ENCODE measurements around the gene CH25H. TPM values are rescaled to one million over a fixed set of nuclear protein-coding genes. Genes with fewer than 3 reads are reported as not detected.
"Not testable (repeated sequence)": the region's sequence is repeated elsewhere in the genome, so short reads cannot be mapped to it uniquely, and the experiment has no call there.

The CH25H gene
- total RNA-seq, 1 experiment from 2014 or later, result 0.10 TPM

DNA sequence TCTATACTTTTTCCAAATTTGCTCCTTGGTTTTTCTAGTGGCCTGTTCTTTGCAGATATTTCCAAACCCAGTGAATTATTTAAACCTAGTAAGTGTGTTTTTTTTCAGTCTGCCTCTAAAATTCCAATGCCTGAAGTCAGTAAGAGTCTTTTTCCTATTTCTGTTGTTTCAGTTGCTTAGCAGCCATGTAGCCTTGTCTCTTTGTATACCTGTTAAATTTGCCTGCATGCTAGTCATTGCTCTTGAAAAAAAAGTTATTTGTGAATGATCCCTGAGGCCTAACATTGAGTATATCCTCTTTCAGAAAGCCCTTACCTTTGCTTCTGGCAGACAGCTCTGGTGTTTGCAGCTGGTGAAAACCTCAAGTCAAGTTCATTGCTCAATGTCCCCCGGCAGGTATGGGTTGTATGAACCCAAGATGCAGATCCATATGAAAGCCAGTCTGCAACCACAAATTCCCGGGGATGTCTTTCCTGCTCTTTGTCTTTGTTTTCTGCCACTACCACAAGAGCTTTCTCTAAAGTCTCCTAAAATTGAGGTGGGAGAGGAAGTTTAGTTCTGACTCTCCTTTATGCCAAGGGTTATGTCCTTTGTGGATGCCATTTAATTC, 35.7 kb downstream of the CH25H start:
- ChIA-PET POLR2A (no interaction called here), CTCF (no interaction called here)
- peaks cover 6% of the 10 kb centered on the region for H3K27me3 ChIP-seq (ENCODE audit: control insufficient read depth, insufficient read depth, low read length)
- DNase-seq (ENCODE audit: low read depth, low spot score) (no peak), ATAC-seq (no peak)
- TF ChIP-seq SIN3A (IDR thresholded peaks at IDR 0.05; ENCODE audit: borderline replicate concordance, insufficient read depth, low read depth, low read length), result no peak
- TF ChIP-seq TCF7L2 (IDR thresholded peaks at IDR 0.05; ENCODE audit: low read depth, low read length), result no peak
- TF ChIP-seq, protein P1, sequence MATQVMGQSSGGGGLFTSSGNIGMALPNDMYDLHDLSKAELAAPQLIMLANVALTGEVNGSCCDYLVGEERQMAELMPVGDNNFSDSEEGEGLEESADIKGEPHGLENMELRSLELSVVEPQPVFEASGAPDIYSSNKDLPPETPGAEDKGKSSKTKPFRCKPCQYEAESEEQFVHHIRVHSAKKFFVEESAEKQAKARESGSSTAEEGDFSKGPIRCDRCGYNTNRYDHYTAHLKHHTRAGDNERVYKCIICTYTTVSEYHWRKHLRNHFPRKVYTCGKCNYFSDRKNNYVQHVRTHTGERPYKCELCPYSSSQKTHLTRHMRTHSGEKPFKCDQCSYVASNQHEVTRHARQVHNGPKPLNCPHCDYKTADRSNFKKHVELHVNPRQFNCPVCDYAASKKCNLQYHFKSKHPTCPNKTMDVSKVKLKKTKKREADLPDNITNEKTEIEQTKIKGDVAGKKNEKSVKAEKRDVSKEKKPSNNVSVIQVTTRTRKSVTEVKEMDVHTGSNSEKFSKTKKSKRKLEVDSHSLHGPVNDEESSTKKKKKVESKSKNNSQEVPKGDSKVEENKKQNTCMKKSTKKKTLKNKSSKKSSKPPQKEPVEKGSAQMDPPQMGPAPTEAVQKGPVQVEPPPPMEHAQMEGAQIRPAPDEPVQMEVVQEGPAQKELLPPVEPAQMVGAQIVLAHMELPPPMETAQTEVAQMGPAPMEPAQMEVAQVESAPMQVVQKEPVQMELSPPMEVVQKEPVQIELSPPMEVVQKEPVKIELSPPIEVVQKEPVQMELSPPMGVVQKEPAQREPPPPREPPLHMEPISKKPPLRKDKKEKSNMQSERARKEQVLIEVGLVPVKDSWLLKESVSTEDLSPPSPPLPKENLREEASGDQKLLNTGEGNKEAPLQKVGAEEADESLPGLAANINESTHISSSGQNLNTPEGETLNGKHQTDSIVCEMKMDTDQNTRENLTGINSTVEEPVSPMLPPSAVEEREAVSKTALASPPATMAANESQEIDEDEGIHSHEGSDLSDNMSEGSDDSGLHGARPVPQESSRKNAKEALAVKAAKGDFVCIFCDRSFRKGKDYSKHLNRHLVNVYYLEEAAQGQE (IDR thresholded peaks at IDR 0.05; ENCODE audit: insufficient read depth in 1 of 2, low read depth in 2 of 2, low read length in 1 of 2), result no peak
- TF ChIP-seq, protein P2, sequence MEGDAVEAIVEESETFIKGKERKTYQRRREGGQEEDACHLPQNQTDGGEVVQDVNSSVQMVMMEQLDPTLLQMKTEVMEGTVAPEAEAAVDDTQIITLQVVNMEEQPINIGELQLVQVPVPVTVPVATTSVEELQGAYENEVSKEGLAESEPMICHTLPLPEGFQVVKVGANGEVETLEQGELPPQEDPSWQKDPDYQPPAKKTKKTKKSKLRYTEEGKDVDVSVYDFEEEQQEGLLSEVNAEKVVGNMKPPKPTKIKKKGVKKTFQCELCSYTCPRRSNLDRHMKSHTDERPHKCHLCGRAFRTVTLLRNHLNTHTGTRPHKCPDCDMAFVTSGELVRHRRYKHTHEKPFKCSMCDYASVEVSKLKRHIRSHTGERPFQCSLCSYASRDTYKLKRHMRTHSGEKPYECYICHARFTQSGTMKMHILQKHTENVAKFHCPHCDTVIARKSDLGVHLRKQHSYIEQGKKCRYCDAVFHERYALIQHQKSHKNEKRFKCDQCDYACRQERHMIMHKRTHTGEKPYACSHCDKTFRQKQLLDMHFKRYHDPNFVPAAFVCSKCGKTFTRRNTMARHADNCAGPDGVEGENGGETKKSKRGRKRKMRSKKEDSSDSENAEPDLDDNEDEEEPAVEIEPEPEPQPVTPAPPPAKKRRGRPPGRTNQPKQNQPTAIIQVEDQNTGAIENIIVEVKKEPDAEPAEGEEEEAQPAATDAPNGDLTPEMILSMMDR (IDR thresholded peaks at IDR 0.05), result no peak
- no peak for TF ChIP-seq POLR2AphosphoS5 (IDR thresholded peaks at IDR 0.05; ENCODE audit: low read depth, low read length)
- intact Hi-C loops (cut with micrococcal nuclease; ENCODE audit: unreplicated experiment) (no loop called here), in situ Hi-C loops (cut with HindIII; ENCODE audit: low pct_unique_long_range_greater_than_20kb, low sequenced_read_pairs) (no loop called here)
- H3K27ac ChIP-seq (ENCODE audit: low read length), result no peak overlapping the region
- no peaks in the 10 kb centered on the region for H3K9me3 ChIP-seq (ENCODE audit: control insufficient read depth, insufficient read depth, low read depth, low read length)
- no peak overlapping the region for H3K4me3 ChIP-seq (ENCODE audit: low read depth in 2 of 2, low read length in 2 of 2)
- BruUV-seq (replicated peaks), result no TSS peak
- H3K36me3 ChIP-seq (ENCODE audit: control insufficient read depth, insufficient read depth, low read length), result no peaks in the 10 kb centered on the region
- H3K4me1 ChIP-seq (ENCODE audit: control insufficient read depth, insufficient read depth, low read length), result no peaks in the 10 kb centered on the region

DNA sequence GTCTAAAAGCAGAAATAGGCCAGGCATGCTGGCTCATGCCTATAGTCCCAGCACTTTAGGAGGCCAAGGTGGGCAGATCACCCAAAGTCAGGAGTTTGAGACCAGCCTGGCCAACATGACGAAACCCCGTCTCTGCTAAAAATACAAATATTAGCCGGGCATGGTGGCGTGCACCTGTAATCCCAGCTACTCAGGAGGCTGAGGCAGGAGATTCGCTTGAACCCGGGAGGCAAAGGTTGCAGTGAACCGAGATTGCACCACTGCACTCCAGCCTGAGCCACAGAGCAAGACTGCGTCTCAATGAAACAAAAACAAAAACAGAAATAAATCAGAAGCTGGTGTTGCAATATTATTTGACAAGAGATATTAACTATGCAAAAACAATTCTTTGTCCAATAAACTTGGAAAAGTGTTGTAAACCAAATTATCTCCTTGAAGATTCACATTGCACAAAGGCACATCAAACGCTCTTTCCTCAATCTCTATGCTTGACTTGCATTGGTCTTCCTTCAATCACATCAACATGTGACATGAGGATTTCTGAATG, 38.7 kb downstream of the CH25H start:
- H3K27ac ChIP-seq (ENCODE audit: low read length); H3K9me3 ChIP-seq (ENCODE audit: control insufficient read depth, insufficient read depth, low read depth, low read length); BruUV-seq (replicated peaks); H3K4me1 ChIP-seq (ENCODE audit: control insufficient read depth, insufficient read depth, low read length); intact Hi-C loops (cut with micrococcal nuclease; ENCODE audit: unreplicated experiment); DNase-seq (ENCODE audit: low read depth, low spot score); in situ Hi-C loops (cut with HindIII; ENCODE audit: low pct_unique_long_range_greater_than_20kb, low sequenced_read_pairs); ATAC-seq; H3K4me3 ChIP-seq (ENCODE audit: low read depth in 2 of 2, low read length in 2 of 2); H3K36me3 ChIP-seq (ENCODE audit: control insufficient read depth, insufficient read depth, low read length); CTCF ChIA-PET; POLR2A ChIA-PET: not testable (repeated sequence)
- H3K27me3 ChIP-seq (ENCODE audit: control insufficient read depth, insufficient read depth, low read length), result peaks cover 17% of the 10 kb centered on the region

DNA sequence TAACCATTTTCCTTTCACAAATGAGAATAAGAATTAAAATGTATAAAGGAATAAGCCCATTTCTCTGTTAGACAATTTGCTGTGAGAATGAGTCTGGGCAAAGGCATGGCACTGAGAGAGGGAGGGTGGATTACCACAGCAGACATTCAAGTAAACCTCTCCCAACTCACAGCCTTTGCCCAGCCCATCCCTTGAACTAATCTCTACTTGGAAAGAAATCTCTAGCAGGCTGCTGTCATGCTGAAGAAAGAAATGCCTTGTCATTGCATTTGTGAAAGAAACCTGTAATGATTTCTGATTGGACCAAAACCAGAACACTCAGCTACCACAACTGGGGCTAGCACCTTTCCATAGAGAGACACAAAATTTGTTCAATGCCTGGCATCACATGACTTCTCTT, 39.2 kb downstream of the CH25H start:
- Histone ChIP-seq H3K36me3 (ENCODE audit: control insufficient read depth, insufficient read depth, low read length) (no peaks in the 10 kb centered on the region; the same call in 1 of the 2 replicates), H3K27me3 (ENCODE audit: control insufficient read depth, insufficient read depth, low read length) (peaks cover 17% of the 10 kb centered on the region), H3K27ac (ENCODE audit: low read length) (no peak overlapping the region), H3K4me3 (ENCODE audit: low read depth in 2 of 2, low read length in 2 of 2) (no peak overlapping the region), H3K9me3 (ENCODE audit: control insufficient read depth, insufficient read depth, low read depth, low read length) (no peaks in the 10 kb centered on the region), H3K4me1 (ENCODE audit: control insufficient read depth, insufficient read depth, low read length) (no peaks in the 10 kb centered on the region)
- CTCF ChIA-PET, result no interaction called here
- DNase-seq (ENCODE audit: low read depth, low spot score) (no peak), ATAC-seq (no peak)
- TF ChIP-seq SIN3A (IDR thresholded peaks at IDR 0.05; ENCODE audit: borderline replicate concordance, insufficient read depth, low read depth, low read length) (no peak), TCF7L2 (IDR thresholded peaks at IDR 0.05; ENCODE audit: low read depth, low read length) (no peak), POLR2AphosphoS5 (IDR thresholded peaks at IDR 0.05; ENCODE audit: low read depth, low read length) (no peak)
- TF ChIP-seq, protein P2 (IDR thresholded peaks at IDR 0.05), result no peak
- TF ChIP-seq, protein P1 (IDR thresholded peaks at IDR 0.05; ENCODE audit: insufficient read depth in 1 of 2, low read depth in 2 of 2, low read length in 1 of 2), result no peak
- BruUV-seq (replicated peaks), result no TSS peak
- intact Hi-C loops (cut with micrococcal nuclease; ENCODE audit: unreplicated experiment) (no loop called here), in situ Hi-C loops (cut with HindIII; ENCODE audit: low pct_unique_long_range_greater_than_20kb, low sequenced_read_pairs) (no loop called here)
- POLR2A ChIA-PET, result no interaction called here

Data from Panc1 (cell line).